A673 (cell line): Measurements from ENCODE around the gene SLC25A45. TPM values are rescaled to one million over a fixed set of nuclear protein-coding genes. Genes with fewer than 3 reads are reported as not detected.

Source experiments
- BruUV-seq: library from RNA; stranded (reverse); fragments of 400-500 nt; replicated peaks from 2 replicates; lab custom pipeline; 2021; lab: Mats Ljungman, UMichigan
- CTCF ChIA-PET: fragments of 300-600 bp; sonication (Branson Sonifier 250); formaldehyde crosslinking; loops from one replicate; lab custom pipeline; 2022; ENCODE audit warnings: antibody characterized with exemption; lab: Charles Lee
- POLR2A ChIA-PET: fragments of 300-600 bp; sonication (Branson Sonifier 250); formaldehyde crosslinking; loops from one replicate; lab custom pipeline; 2022; ENCODE audit warnings: antibody characterized with exemption; ENCODE audit not compliant: low non-redundant PET; lab: Charles Lee
- DNase-seq: peaks from one replicate; pipeline ENCODE4 v3.0.0-alpha.2; 2015; ENCODE audit warnings: low spot score
- H3K27ac ChIP-seq: fragments of 200-600 bp; sonication (generic); 2 replicates; pipeline ENCODE4 v1.5.1; 2016; ENCODE audit warnings: mixed run types, low read depth, mild to moderate bottlenecking, mixed read lengths, antibody characterized with exemption, low read length; ENCODE audit not compliant: poor library complexity, severe bottlenecking
- H3K27me3 ChIP-seq: fragments of 200-600 bp; sonication (generic); replicated peaks from 2 replicates; pipeline ENCODE4 v1.6.1; 2017; ENCODE audit warnings: mixed run types, low read depth, mild to moderate bottlenecking, mixed read lengths, antibody characterized with exemption, low read length; ENCODE audit not compliant: insufficient read depth, poor library complexity
- H3K36me3 ChIP-seq: fragments of 200-600 bp; sonication (generic); 2 replicates; pipeline ENCODE4 v1.6.1; 2016; ENCODE audit warnings: mixed run types, mild to moderate bottlenecking, mixed read lengths, antibody characterized with exemption, low read length; ENCODE audit not compliant: insufficient read depth, poor library complexity, severe bottlenecking
- H3K4me1 ChIP-seq: fragments of 200-600 bp; sonication (generic); 2 replicates; pipeline ENCODE4 v1.6.1; 2017; ENCODE audit warnings: mixed run types, mild to moderate bottlenecking, mixed read lengths, antibody characterized with exemption, low read length; ENCODE audit not compliant: insufficient read depth, poor library complexity, severe bottlenecking
- H3K4me3 ChIP-seq: fragments of 200-600 bp; sonication (generic); 2 replicates; pipeline ENCODE4 v1.5.1; 2016; ENCODE audit warnings: low read depth, mixed run types, mild to moderate bottlenecking, mixed read lengths, low read length; ENCODE audit not compliant: poor library complexity, severe bottlenecking
- H3K9me3 ChIP-seq: fragments of 200-600 bp; sonication (generic); 2 replicates; pipeline ENCODE4 v1.6.1; 2016; ENCODE audit warnings: mixed run types, low read depth, mild to moderate bottlenecking, mixed read lengths, antibody characterized with exemption, low read length; ENCODE audit not compliant: poor library complexity, severe bottlenecking
- EZH2 ChIP-seq: fragments of 200-600 bp; sonication (generic); IDR thresholded peaks from 2 replicates; pipeline ENCODE4 v1.6.1; 2017; ENCODE audit warnings: borderline replicate concordance, low read depth, mild to moderate bottlenecking, mixed read lengths, antibody characterized with exemption, low read length; ENCODE audit not compliant: poor library complexity, severe bottlenecking
- intact Hi-C: fragments of 100-400 bp; cut with micrococcal nuclease; formaldehyde crosslinking; loops from one replicate; pipeline ENCODE4 v1.10.0; 2022; ENCODE audit not compliant: unreplicated experiment
- total RNA-seq: library from RNA; stranded (reverse); gene quantifications from 2 replicates; pipeline ENCODE4 v1.2.3, GENCODE V29; 2021
- TF ChIP-seq, protein P1 (sequence below): fragments of 300-800, 200-600 bp; sonication (generic); conservative IDR thresholded peaks from 2 replicates; pipeline ENCODE4 v1.5.1; 2017; ENCODE audit warnings: low read depth, mild to moderate bottlenecking, antibody characterized with exemption, low read length, moderate library complexity, mixed read lengths

Gene SLC25A45
- total RNA-seq, 1 experiment from 2014 or later = 5.3 TPM

- H3K4me1 ChIP-seq = peaks cover 57% of the 10 kb centered on the region
- no peak for DNase-seq
- TF ChIP-seq, protein P1, sequence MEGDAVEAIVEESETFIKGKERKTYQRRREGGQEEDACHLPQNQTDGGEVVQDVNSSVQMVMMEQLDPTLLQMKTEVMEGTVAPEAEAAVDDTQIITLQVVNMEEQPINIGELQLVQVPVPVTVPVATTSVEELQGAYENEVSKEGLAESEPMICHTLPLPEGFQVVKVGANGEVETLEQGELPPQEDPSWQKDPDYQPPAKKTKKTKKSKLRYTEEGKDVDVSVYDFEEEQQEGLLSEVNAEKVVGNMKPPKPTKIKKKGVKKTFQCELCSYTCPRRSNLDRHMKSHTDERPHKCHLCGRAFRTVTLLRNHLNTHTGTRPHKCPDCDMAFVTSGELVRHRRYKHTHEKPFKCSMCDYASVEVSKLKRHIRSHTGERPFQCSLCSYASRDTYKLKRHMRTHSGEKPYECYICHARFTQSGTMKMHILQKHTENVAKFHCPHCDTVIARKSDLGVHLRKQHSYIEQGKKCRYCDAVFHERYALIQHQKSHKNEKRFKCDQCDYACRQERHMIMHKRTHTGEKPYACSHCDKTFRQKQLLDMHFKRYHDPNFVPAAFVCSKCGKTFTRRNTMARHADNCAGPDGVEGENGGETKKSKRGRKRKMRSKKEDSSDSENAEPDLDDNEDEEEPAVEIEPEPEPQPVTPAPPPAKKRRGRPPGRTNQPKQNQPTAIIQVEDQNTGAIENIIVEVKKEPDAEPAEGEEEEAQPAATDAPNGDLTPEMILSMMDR = no peak
- no peak for TF ChIP-seq EZH2
- CTCF ChIA-PET = interaction anchor here (0.6 kb wide), 1 partner anchor 23 kb away, joined by 3 read pairs; no protein-coding TSS in a partner anchor
- H3K27ac ChIP-seq = peak overlapping the region; percentile 100
- no peaks in the 10 kb centered on the region for H3K27me3 ChIP-seq
- no peaks in the 10 kb centered on the region for H3K9me3 ChIP-seq
- no TSS peak for BruUV-seq
- peaks cover 41% of the 10 kb centered on the region for H3K36me3 ChIP-seq
- intact Hi-C loops = loop anchor here (5.0 kb wide), 1 partner anchor 48 kb away; the partner anchor contains the start of gene SLC25A45
- H3K4me3 ChIP-seq = peak overlapping the region; percentile 66
- POLR2A ChIA-PET = interaction anchor here (0.6 to 1.2 kb wide), 4 partner anchors 12 to 544 kb away, joined by 3 to 7 read pairs (median 4); no protein-coding TSS in a partner anchor
Measured at GRCh38 chr11:65430406-65431217, 48.2 kb upstream of the SLC25A45 start.

- Histone ChIP-seq H3K4me3 (peak overlapping the region; percentile 66), H3K27me3 (no peaks in the 10 kb centered on the region), H3K27ac (peak overlapping the region; percentile 100), H3K9me3 (no peaks in the 10 kb centered on the region), H3K36me3 (peaks cover 39% of the 10 kb centered on the region), H3K4me1 (peaks cover 60% of the 10 kb centered on the region)
- no TSS peak for BruUV-seq
- POLR2A ChIA-PET = interaction anchor here (0.6 to 1.2 kb wide), 4 partner anchors 11 to 545 kb away, joined by 3 to 7 read pairs (median 4); no protein-coding TSS in a partner anchor
- TF ChIP-seq, protein P1 = no peak
- TF ChIP-seq EZH2 = no peak
- CTCF ChIA-PET = no interaction called here
- intact Hi-C loops = loop anchor here (5.0 kb wide), 1 partner anchor 48 kb away; the partner anchor contains the start of gene SLC25A45
- no peak for DNase-seq
Measured at GRCh38 chr11:65429724-65430405, 47.4 kb upstream of the SLC25A45 start.

DNA sequence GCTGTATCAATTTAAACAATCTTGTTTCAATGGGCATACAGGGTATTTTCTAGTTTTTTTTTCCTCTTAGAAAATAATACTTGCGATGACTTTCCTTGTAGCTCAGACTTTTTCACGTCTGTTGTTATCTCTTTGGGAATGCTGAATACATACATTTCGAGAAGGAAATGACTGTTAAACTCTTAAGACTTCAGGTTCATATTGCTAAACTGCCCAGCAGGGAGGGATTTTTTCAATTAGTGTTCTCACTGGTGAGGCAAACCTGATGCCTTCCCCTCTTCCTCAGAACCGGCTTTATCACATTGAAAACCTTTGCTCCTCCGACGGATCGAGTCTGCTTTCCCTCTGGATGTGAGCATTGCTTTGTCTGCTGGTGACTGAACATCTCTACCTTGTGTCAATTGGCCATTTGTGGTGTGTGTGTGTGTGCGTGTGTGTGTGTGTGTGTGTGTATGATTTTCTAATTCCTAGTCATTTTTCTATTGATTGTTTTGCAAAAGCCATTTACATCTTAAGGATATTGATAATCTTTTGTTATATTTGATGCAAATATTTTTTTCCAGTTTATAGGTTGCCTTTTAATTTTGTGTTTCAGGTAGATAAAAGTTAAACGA lies 46.7 kb upstream of the SLC25A45 start:
- no peak for DNase-seq
- ChIA-PET POLR2A (interaction anchor here (0.7 kb wide), 1 partner anchor 43 kb away, joined by 3 read pairs; no protein-coding TSS in a partner anchor), CTCF (no interaction called here)
- Histone ChIP-seq H3K36me3 (peaks cover 39% of the 10 kb centered on the region), H3K27ac (peak overlapping the region; percentile 100), H3K4me3 (peak overlapping the region; percentile 66), H3K9me3 (no peaks in the 10 kb centered on the region), H3K4me1 (peaks cover 66% of the 10 kb centered on the region), H3K27me3 (no peaks in the 10 kb centered on the region)
- BruUV-seq = no TSS peak
- TF ChIP-seq, protein P1 = no peak
- TF ChIP-seq EZH2 = no peak
- intact Hi-C loops = no loop called here
